Chondrocyte (in vitro differentiated cells): ENCODE results near the gene DBF4. TPM values are rescaled to one million over a fixed set of nuclear protein-coding genes. Genes with fewer than 3 reads are reported as not detected.

Experiments used
- DNase-seq: peaks from one replicate; pipeline ENCODE4 v3.0.0; 2021; ENCODE audit warnings: mixed read lengths, low spot score
- H3K27ac Mint-ChIP-seq: one replicate; pipeline ENCODE4 v1.8.0; 2021; ENCODE audit warnings: mild to moderate bottlenecking, moderate library complexity, mixed read lengths; ENCODE audit not compliant: unreplicated experiment
- H3K27me3 Mint-ChIP-seq: 2 replicates; pipeline ENCODE4 v1.8.0; 2021; ENCODE audit warnings: low read depth, mixed read lengths
- H3K36me3 Mint-ChIP-seq: 2 replicates; pipeline ENCODE4 v1.8.0; 2021; ENCODE audit warnings: low read depth, mixed read lengths
- H3K4me1 Mint-ChIP-seq: 2 replicates; pipeline ENCODE4 v1.8.0; 2021; ENCODE audit warnings: low read depth, mild to moderate bottlenecking, mixed read lengths
- H3K4me3 Mint-ChIP-seq: one replicate; pipeline ENCODE4 v1.8.0; 2021; ENCODE audit warnings: mild to moderate bottlenecking, moderate library complexity, mixed read lengths; ENCODE audit not compliant: unreplicated experiment
- H3K9me3 Mint-ChIP-seq: 2 replicates; pipeline ENCODE4 v1.8.0; 2021; ENCODE audit warnings: low read depth, mixed read lengths
- CTCF ChIP-seq: fragments of 200-600 bp; sonication (generic); IDR thresholded peaks from 2 replicates; pipeline ENCODE4 v1.5.0; 2021; ENCODE audit warnings: antibody characterized with exemption, mild to moderate bottlenecking, moderate library complexity
- total RNA-seq: library from RNA; stranded (reverse); gene quantifications from 3 replicates; pipeline ENCODE4 v1.2.1, GENCODE V29; 2021

DBF4 gene
- total RNA-seq, 1 donor from 2014 or later, result 10.3 TPM

GRCh38 chr7:87948371-87948770, 72.1 kb downstream of the DBF4 start:
- H3K4me3 Mint-ChIP-seq, result no peak overlapping the region
- H3K27ac Mint-ChIP-seq, result no peak overlapping the region
- H3K4me1 Mint-ChIP-seq, result no peaks in the 10 kb centered on the region
- TF ChIP-seq CTCF, result no peak
- H3K36me3 Mint-ChIP-seq, result peaks cover under 1% of the 10 kb centered on the region
- no peaks in the 10 kb centered on the region for H3K9me3 Mint-ChIP-seq
- H3K27me3 Mint-ChIP-seq, result peaks cover 6% of the 10 kb centered on the region
- DNase-seq, result no peak

Other genes starting within 250 kb of the DBF4 start
- gene RUNDC3B, start 248.1 kb upstream of the DBF4 start, total RNA-seq, result 0.10 to 0.15 TPM in 2 of 3 replicates, not detected in the other
- 14.5 to 16.5 TPM (median 16.4 TPM) in 3 replicates for gene SLC25A40, start 133 bp upstream of the DBF4 start, total RNA-seq
- 0.92 to 6.6 TPM (median 1.6 TPM) in 3 replicates for gene ADAM22, start 57.8 kb downstream of the DBF4 start, total RNA-seq